ENCODE results near the gene HNRNPLL. TPM values are rescaled to one million over a fixed set of nuclear protein-coding genes. Genes with fewer than 3 reads are reported as not detected.

HNRNPLL gene
- total RNA-seq, 1 donor from 2014 or later, result 122 TPM

GRCh38 chr2:38557217-38557616 lies 45.5 kb downstream of the HNRNPLL start:
- Mint-ChIP-seq H3K9me3 (ENCODE audit: low read depth) (no peaks in the 10 kb centered on the region), H3K27ac (peak overlapping the region; percentile 71), H3K4me1 (ENCODE audit: low read depth) (peaks cover 7% of the 10 kb centered on the region), H3K4me3 (ENCODE audit: low read depth) (no peak overlapping the region), H3K36me3 (ENCODE audit: insufficient read depth) (peaks cover 29% of the 10 kb centered on the region), H3K27me3 (no peaks in the 10 kb centered on the region)
- TF ChIP-seq CTCF (IDR thresholded peaks at IDR 0.05; ENCODE audit: unreplicated experiment), result no peak
- no peak for DNase-seq (ENCODE audit: low spot score, unreplicated experiment)

- no peak for TF ChIP-seq CTCF (IDR thresholded peaks at IDR 0.05; ENCODE audit: unreplicated experiment)
- H3K4me1 Mint-ChIP-seq (ENCODE audit: low read depth), result no peaks in the 10 kb centered on the region
These were observed 46.5 kb downstream of the HNRNPLL start for GRCh38 chr2:38556006-38556801.

GRCh38 chr2:38554973-38555595 lies 47.6 kb downstream of the HNRNPLL start:
- H3K4me3 Mint-ChIP-seq (ENCODE audit: low read depth), result no peak overlapping the region
- H3K36me3 Mint-ChIP-seq (ENCODE audit: insufficient read depth), result peaks cover 27% of the 10 kb centered on the region
- H3K27me3 Mint-ChIP-seq, result no peaks in the 10 kb centered on the region
- peak; percentile 51 for TF ChIP-seq CTCF (IDR thresholded peaks at IDR 0.05; ENCODE audit: unreplicated experiment)
- no peak for DNase-seq (ENCODE audit: low spot score, unreplicated experiment)
- H3K9me3 Mint-ChIP-seq (ENCODE audit: low read depth), result no peaks in the 10 kb centered on the region
- H3K4me1 Mint-ChIP-seq (ENCODE audit: low read depth), result no peaks in the 10 kb centered on the region
- peak overlapping the region; percentile 36 for H3K27ac Mint-ChIP-seq

More at GRCh38 chr2:38556006-38556801, 46.5 kb downstream of the HNRNPLL start:
- Mint-ChIP-seq H3K9me3 (ENCODE audit: low read depth) (no peaks in the 10 kb centered on the region), H3K36me3 (ENCODE audit: insufficient read depth) (peaks cover 28% of the 10 kb centered on the region), H3K27me3 (no peaks in the 10 kb centered on the region), H3K4me3 (ENCODE audit: low read depth) (no peak overlapping the region), H3K27ac (no peak overlapping the region)
- DNase-seq (ENCODE audit: low spot score, unreplicated experiment), result no peak

- Mint-ChIP-seq H3K9me3 (ENCODE audit: low read depth) (no peaks in the 10 kb centered on the region), H3K36me3 (ENCODE audit: insufficient read depth) (peaks cover 22% of the 10 kb centered on the region), H3K27me3 (no peaks in the 10 kb centered on the region), H3K4me1 (ENCODE audit: low read depth) (no peaks in the 10 kb centered on the region), H3K4me3 (ENCODE audit: low read depth) (no peak overlapping the region), H3K27ac (no peak overlapping the region)
- DNase-seq (ENCODE audit: low spot score, unreplicated experiment), result no peak
- no peak for TF ChIP-seq CTCF (IDR thresholded peaks at IDR 0.05; ENCODE audit: unreplicated experiment)
These were observed 49.2 kb downstream of the HNRNPLL start for GRCh38 chr2:38553554-38553953.

- Mint-ChIP-seq H3K36me3 (ENCODE audit: insufficient read depth) (peaks cover 21% of the 10 kb centered on the region), H3K4me3 (ENCODE audit: low read depth) (no peak overlapping the region), H3K27me3 (no peaks in the 10 kb centered on the region), H3K27ac (peak overlapping the region; percentile 14), H3K4me1 (ENCODE audit: low read depth) (no peaks in the 10 kb centered on the region), H3K9me3 (ENCODE audit: low read depth) (no peaks in the 10 kb centered on the region)
- TF ChIP-seq CTCF (IDR thresholded peaks at IDR 0.05; ENCODE audit: unreplicated experiment), result no peak
- DNase-seq (ENCODE audit: low spot score, unreplicated experiment), result no peak
These were observed 50.5 kb downstream of the HNRNPLL start for GRCh38 chr2:38552259-38552658.

All from progenitor cell of endocrine pancreas (in vitro differentiated cells).